ENCODE measurements around the gene UBE2R2.
A peak's percentile ranks its signal among the peaks of the same experiment; 100 is the strongest.
"Not testable (repeated sequence)": the region's sequence is repeated elsewhere in the genome, so short reads cannot be mapped to it uniquely, and the experiment has no call there.

The UBE2R2 gene

GRCh38 chr9:33820231-33820745 is 3.3 kb downstream of the UBE2R2 start:
- DNase-seq (ENCODE audit: low read depth, low spot score): no peak
- no peak for TF ChIP-seq CTCF (IDR thresholded peaks at IDR 0.05; ENCODE audit: insufficient read depth, low read length, missing control alignments)
- H3K4me3 ChIP-seq (ENCODE audit: low read depth, low read length): peak overlapping the region; percentile 16
- CTCF ChIA-PET: interaction anchor here (0.6 to 1.9 kb wide), 2 partner anchors 15 to 187 kb away, joined by 3 to 9 read pairs; no protein-coding TSS in a partner anchor
- POLR2A ChIA-PET: no interaction called here

- H3K4me3 ChIP-seq (ENCODE audit: low read depth, low read length): no peak overlapping the region
- CTCF ChIA-PET: interaction anchor here (1.1 to 2.9 kb wide), 2 partner anchors 9 to 10 kb away, joined by 3 to 13 read pairs; no protein-coding TSS in a partner anchor
- POLR2A ChIA-PET: no interaction called here
- DNase-seq (ENCODE audit: low read depth, low spot score): no peak
- no peak for TF ChIP-seq CTCF (IDR thresholded peaks at IDR 0.05; ENCODE audit: insufficient read depth, low read length, missing control alignments)
These were observed 6.8 kb downstream of the UBE2R2 start for GRCh38 chr9:33823801-33824200.

- POLR2A ChIA-PET; H3K4me3 ChIP-seq (ENCODE audit: low read depth, low read length); DNase-seq (ENCODE audit: low read depth, low spot score): not testable (repeated sequence)
- CTCF ChIA-PET: interaction anchor here (1.2 kb wide), 1 partner anchor 13 kb away, joined by 5 read pairs; no protein-coding TSS in a partner anchor
These were observed 10.3 kb downstream of the UBE2R2 start for GRCh38 chr9:33827285-33827684.

- POLR2A ChIA-PET: interaction anchor here (0.7 kb wide), 1 partner anchor 16 kb away, joined by 3 read pairs; no protein-coding TSS in a partner anchor
- CTCF ChIA-PET: interaction anchor here (1.1 kb wide), 1 partner anchor 51 kb away, joined by 3 read pairs; no protein-coding TSS in a partner anchor
These were observed 12.8 kb downstream of the UBE2R2 start for GRCh38 chr9:33829641-33830230.

GRCh38 chr9:33835625-33836260 is 18.8 kb downstream of the UBE2R2 start:
- ChIA-PET CTCF (interaction anchor here (1.4 to 3.6 kb wide), 4 partner anchors 15 to 238 kb away, joined by 3 to 29 read pairs (median 6); no protein-coding TSS in a partner anchor), POLR2A (interaction anchor here (0.6 kb wide), 1 partner anchor 396 kb away, joined by 3 read pairs; no protein-coding TSS in a partner anchor)
- no peak overlapping the region for H3K4me3 ChIP-seq (ENCODE audit: low read depth, low read length)

More at GRCh38 chr9:33829641-33830230, 12.8 kb downstream of the UBE2R2 start:
- DNase-seq (ENCODE audit: low read depth, low spot score); H3K4me3 ChIP-seq (ENCODE audit: low read depth, low read length): not testable (repeated sequence)

GRCh38 chr9:33836261-33836660 is 19.3 kb downstream of the UBE2R2 start:
- H3K4me3 ChIP-seq (ENCODE audit: low read depth, low read length); POLR2A ChIA-PET: not testable (repeated sequence)
- CTCF ChIA-PET: interaction anchor here (1.4 to 3.6 kb wide), 4 partner anchors 16 to 237 kb away, joined by 3 to 29 read pairs (median 6); no protein-coding TSS in a partner anchor
- DNase-seq (ENCODE audit: low read depth, low spot score): peak; percentile 85

More at GRCh38 chr9:33835625-33836260, 18.8 kb downstream of the UBE2R2 start:
- DNase-seq (ENCODE audit: low read depth, low spot score): no peak
- no peak for TF ChIP-seq CTCF (IDR thresholded peaks at IDR 0.05; ENCODE audit: insufficient read depth, low read length, missing control alignments)

- no peak for DNase-seq (ENCODE audit: low read depth, low spot score)
- TF ChIP-seq CTCF (IDR thresholded peaks at IDR 0.05; ENCODE audit: insufficient read depth, low read length, missing control alignments): no peak
- H3K4me3 ChIP-seq (ENCODE audit: low read depth, low read length): no peak overlapping the region
- ChIA-PET CTCF (interaction anchor here (0.6 to 2.9 kb wide), 6 partner anchors 15 to 99 kb away, joined by 3 to 9 read pairs (median 3); no protein-coding TSS in a partner anchor), POLR2A (no interaction called here)
These were observed 20.2 kb downstream of the UBE2R2 start for GRCh38 chr9:33837138-33837537.
